Astrocyte of the spinal cord (primary cell): ENCODE data around the gene SLC2A6.
A peak's percentile ranks its signal among the peaks of the same experiment; 100 is the strongest.

ENCODE experiments used
- DNase-seq: peaks from one replicate; pipeline ENCODE4 v3.0.0; 2011; ENCODE audit warnings: low read depth, low spot score
- H3K4me3 ChIP-seq: 2 replicates; pipeline ENCODE4 v1.5.1; 2011; ENCODE audit warnings: low read depth, mild to moderate bottlenecking, low read length, moderate library complexity
- in situ Hi-C: cut with HindIII; loops from 2 replicates; pipeline ENCODE4 v1.10.0; 2017; ENCODE audit warnings: low sequenced_read_pairs
- TF ChIP-seq, protein P1 (sequence below): IDR thresholded peaks from 2 replicates; pipeline ENCODE4 v1.5.1; 2012; ENCODE audit warnings: low read depth, mild to moderate bottlenecking, low read length, inconsistent platforms

The SLC2A6 gene, protein sequence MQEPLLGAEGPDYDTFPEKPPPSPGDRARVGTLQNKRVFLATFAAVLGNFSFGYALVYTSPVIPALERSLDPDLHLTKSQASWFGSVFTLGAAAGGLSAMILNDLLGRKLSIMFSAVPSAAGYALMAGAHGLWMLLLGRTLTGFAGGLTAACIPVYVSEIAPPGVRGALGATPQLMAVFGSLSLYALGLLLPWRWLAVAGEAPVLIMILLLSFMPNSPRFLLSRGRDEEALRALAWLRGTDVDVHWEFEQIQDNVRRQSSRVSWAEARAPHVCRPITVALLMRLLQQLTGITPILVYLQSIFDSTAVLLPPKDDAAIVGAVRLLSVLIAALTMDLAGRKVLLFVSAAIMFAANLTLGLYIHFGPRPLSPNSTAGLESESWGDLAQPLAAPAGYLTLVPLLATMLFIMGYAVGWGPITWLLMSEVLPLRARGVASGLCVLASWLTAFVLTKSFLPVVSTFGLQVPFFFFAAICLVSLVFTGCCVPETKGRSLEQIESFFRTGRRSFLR

DNA sequence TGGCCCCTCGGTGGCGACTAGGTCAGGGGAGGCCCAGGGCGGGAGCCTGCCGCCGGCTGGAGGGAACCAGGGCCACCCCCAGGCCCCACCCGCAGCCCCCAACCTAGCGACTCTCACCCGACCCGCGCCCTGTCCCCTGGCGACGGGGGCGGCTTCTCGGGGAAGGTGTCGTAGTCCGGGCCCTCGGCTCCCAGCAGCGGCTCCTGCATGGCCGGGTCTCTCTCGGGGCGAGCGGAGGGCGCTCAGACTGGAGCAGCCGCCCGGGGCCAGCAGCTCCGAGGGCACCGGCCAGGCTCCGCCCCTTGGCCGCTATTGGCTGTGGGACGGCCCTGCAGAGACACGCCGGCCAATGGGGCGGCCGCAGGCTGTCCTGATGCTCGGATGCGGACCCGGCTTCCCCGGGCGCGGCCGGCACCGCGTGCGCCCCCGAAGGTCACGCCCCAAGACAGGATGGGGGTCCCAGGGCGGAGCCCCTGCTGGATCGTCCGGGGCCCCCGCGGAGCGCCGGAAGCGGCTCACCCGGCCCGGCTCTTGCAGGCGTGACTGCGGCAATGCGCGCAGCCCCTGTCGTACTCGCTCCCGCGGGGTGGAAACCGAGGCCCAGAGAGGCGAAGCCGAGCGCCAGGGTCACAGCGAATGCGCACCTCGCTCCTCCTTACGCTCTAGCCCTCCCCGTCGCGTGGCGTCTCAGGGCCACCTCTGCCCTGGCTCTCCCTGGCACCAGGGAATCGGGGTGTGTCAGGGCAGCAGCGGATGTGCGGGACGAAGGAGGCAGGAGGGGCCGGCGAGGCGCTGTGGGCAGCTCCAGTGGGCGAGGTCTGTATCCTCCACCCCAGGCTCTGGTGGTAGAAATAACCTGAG, at the start of gene SLC2A6:
TSS of gene SLC2A6 (minus strand) at position 249 of the 861 bp plus-strand sequence. CDS start at position 209, 40 bp downstream.
- in situ Hi-C loops, result no loop called here
- TF ChIP-seq, protein P1, sequence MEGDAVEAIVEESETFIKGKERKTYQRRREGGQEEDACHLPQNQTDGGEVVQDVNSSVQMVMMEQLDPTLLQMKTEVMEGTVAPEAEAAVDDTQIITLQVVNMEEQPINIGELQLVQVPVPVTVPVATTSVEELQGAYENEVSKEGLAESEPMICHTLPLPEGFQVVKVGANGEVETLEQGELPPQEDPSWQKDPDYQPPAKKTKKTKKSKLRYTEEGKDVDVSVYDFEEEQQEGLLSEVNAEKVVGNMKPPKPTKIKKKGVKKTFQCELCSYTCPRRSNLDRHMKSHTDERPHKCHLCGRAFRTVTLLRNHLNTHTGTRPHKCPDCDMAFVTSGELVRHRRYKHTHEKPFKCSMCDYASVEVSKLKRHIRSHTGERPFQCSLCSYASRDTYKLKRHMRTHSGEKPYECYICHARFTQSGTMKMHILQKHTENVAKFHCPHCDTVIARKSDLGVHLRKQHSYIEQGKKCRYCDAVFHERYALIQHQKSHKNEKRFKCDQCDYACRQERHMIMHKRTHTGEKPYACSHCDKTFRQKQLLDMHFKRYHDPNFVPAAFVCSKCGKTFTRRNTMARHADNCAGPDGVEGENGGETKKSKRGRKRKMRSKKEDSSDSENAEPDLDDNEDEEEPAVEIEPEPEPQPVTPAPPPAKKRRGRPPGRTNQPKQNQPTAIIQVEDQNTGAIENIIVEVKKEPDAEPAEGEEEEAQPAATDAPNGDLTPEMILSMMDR, result no peak
- peak within 1 kb of the TSS; percentile 59 for H3K4me3 ChIP-seq
- peak; percentile 70 for DNase-seq

DNA sequence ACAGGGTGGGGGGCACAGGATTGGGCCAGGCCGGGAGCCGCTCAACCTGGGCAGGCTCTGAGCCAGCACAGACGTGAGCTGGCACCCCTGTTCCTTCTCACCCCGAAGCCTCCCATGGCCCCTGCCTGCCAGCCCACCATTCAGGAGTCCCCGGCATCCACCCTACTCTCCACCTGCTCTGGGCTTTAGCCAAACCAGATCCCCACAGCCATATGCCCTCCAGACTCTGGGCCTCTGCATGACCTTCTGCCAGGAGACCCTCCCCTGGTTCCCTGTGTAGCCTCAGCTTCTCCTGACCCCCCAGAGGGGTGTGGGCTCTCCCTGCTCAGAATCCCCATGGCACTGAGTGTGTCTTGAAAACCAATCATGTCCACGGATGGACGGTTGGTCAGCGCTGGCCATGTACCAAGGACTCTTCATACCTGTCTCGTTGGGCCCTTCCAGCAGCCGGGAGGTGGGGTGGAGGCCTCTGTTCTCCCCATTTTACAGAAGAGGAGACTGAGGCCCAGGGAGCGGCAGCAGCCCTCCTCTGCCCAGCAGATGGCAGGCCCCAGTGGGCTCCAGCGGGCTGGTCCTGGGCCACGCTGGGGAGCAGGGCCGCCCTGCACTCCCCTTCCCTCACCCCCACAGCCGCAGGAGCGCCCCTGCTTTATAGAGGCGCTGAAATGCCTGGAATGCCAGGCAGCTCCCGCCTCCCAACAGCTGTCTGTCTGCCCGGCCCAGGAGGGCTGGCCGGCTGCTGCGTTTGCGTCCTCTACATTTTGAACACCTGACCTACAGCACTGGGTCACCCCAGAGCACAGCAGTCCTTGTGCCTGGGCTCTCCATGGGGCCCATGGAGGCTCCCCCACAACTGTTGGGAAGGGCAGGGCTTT, 49.3 kb upstream of the SLC2A6 start:
- TF ChIP-seq, protein P1, result no peak
- in situ Hi-C loops, result no loop called here

DNA sequence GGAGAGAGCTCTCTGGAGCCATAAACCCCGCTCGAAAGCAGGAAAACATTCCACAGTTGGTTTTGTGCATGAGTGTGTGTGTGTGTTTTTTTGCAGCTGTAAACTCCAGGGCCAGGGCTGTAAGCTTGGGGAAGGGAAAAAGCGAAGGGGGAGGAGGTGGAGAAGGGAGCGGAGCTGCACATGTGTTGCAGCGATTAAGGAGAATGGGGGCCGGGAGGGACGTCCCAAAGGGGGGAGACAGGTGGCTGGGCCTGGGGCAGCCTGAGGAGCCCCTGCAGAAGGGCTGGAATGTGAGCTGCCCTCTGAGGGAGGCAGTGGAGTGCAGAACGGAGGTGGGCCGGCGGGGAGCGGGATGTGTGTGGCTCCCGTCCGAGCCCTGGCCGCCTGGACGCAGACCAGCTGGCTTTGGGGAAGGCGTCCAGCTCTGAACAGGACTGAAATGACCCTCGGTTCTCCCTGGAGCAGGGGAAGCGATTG, 48.6 kb upstream of the SLC2A6 start:
- in situ Hi-C loops, result no loop called here
- TF ChIP-seq, protein P1, result no peak
- no peak overlapping the region for H3K4me3 ChIP-seq

More for the DNA sequence above, 49.3 kb upstream of the SLC2A6 start:
- no peak overlapping the region for H3K4me3 ChIP-seq
- DNase-seq, result no peak

DNA sequence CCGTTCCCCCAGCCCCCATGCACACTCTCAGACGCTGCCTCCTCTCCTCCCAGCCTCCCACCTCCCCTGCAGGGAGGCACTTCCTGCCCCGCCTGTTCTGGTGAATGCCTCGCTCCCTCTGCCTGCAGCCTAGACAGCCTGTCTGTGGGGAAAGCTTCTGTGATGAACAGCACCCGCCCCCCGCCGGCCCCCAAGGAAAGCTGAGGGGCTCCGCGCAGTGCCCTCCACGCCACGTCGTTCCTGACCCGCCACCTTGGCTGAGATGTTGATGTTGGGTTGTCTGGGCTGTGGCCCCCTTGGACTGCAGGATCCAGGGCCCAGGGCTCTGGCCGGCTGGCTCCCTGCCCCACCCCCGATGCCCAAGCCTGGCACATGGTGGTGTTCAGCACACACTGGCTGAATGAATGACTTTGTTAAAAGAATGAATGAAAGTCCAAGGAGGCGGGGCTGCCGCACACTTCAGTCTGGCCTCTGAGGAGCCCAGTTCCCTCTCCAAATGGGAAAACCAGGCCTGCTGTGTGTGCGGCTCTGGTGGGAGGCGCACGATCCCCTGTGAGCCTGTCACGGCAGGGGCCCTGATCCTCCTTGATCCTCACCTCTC, 47.9 kb upstream of the SLC2A6 start:
- H3K4me3 ChIP-seq, result no peak overlapping the region
- DNase-seq, result no peak
- in situ Hi-C loops, result no loop called here
- TF ChIP-seq, protein P1, result no peak

More for the DNA sequence above, 48.6 kb upstream of the SLC2A6 start:
- no peak for DNase-seq

DNA sequence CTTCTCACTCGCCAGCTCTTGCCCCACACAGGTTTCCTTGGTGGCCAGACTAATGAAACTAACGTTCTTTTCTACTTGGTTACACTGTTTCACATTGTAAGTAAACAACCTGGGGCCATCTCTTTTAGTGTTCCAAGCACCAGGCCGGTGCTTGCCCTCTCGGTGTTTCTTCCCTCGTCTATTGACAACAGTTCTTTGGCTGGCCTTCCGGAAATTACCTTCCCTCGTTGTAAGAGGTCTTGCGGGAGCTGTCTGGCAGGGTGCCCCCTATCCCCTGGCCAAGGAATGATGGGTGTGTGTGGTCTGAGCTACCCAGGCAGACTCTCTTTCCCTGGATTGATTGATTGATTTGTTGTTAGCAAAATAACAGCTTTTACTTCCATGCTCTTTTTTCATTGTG, 46.8 kb upstream of the SLC2A6 start:
- in situ Hi-C loops, result no loop called here
- H3K4me3 ChIP-seq, result no peak overlapping the region
- TF ChIP-seq, protein P1, result no peak
- DNase-seq, result no peak
